HCT116 (cell line): ENCODE measurements around the gene ATP13A3. TPM values are rescaled to one million over a fixed set of nuclear protein-coding genes. Genes with fewer than 3 reads are reported as not detected.

Experiments
- ATAC-seq: fragments of 200-7000 bp; cut with Tn5 transposase; 2 replicates; pipeline ENCODE4 v1.9.1; 2020; ENCODE audit warnings: mild to moderate bottlenecking, moderate library complexity
- BruUV-seq: library from RNA; stranded (reverse); fragments of 400-500 nt; replicated peaks from 2 replicates; lab custom pipeline; 2021; lab: Mats Ljungman, UMichigan
- CTCF ChIA-PET: fragments of 300-600 bp; sonication (Branson Sonifier 250); formaldehyde crosslinking; loops from one replicate; lab custom pipeline; 2021; ENCODE audit warnings: antibody characterized with exemption; lab: Charles Lee
- POLR2A ChIA-PET: fragments of 300-600, 350-600 bp; sonication (Branson Sonifier 250); formaldehyde crosslinking; loops from one replicate; lab custom pipeline; 2021; ENCODE audit warnings: antibody characterized with exemption; lab: Charles Lee
- RAD21 ChIA-PET, 2 experiments: fragments of 300-600 bp; sonication (Branson Sonifier 250); formaldehyde crosslinking; loops; one replicate each; lab custom pipeline; 2023; ENCODE audit warnings: low total read pairs in 2 of 2; ENCODE audit not compliant: uncharacterized antibody in 2 of 2, unreplicated experiment in 2 of 2, low non-redundant PET in 1 of 2; lab: Charles Lee
- DNase-seq: peaks from one replicate; pipeline ENCODE4 v3.0.0-alpha.2; 2010; ENCODE audit warnings: low read depth, low spot score
- H2AFZ ChIP-seq: fragments of 200-600 bp; shearing (Covaris generic), sonication (generic); 2 replicates; pipeline ENCODE4 v1.6.1; 2017; ENCODE audit warnings: low read depth, mixed run types, mixed read lengths, antibody characterized with exemption, low read length; ENCODE audit not compliant: poor library complexity, severe bottlenecking
- H3K27ac ChIP-seq: 2 replicates; pipeline ENCODE4 v1.5.1; 2012; ENCODE audit warnings: low read depth, low read length
- H3K27me3 ChIP-seq: fragments of 200-600 bp; sonication (generic); 2 replicates; pipeline ENCODE4 v1.6.1; 2016; ENCODE audit warnings: mixed run types, low read length, mixed read lengths; ENCODE audit not compliant: insufficient read depth
- H3K36me3 ChIP-seq, 2 experiments: fragments of 200-500 bp in 1 of 2; fragments of 200-600 bp in 1 of 2; sonication (Bioruptor generic) in 1 of 2; sonication (generic) in 1 of 2; 2 replicates each; pipeline versions ENCODE4 v1.5.1 to v1.6.1; 2014 to 2016; ENCODE audit warnings: low read length in 2 of 2, inconsistent platforms in 1 of 2, mixed read lengths in 1 of 2, mixed run types in 1 of 2; ENCODE audit not compliant: insufficient read depth in 2 of 2, control insufficient read depth in 1 of 2
- H3K4me1 ChIP-seq, 2 experiments: fragments of 200-600 bp in 1 of 2; sonication (generic) in 1 of 2; 2 replicates each; pipeline versions ENCODE4 v1.5.1 to v1.6.1; 2012 to 2017; ENCODE audit warnings: low read length in 2 of 2, inconsistent platforms in 1 of 2, mild to moderate bottlenecking in 1 of 2, mixed read lengths in 1 of 2, mixed run types in 1 of 2, moderate library complexity in 1 of 2; ENCODE audit not compliant: insufficient read depth in 2 of 2, control insufficient read depth in 1 of 2
- H3K4me2 ChIP-seq: fragments of 200-600 bp; sonication (generic); 2 replicates; pipeline ENCODE4 v1.6.1; 2017; ENCODE audit warnings: mixed run types, low read length, mixed read lengths
- H3K4me3 ChIP-seq, 2 experiments: fragments of 200-600 bp in 1 of 2; sonication (generic) in 1 of 2; replicated peaks in 1 of 2; 2 replicates each; pipeline ENCODE4 v1.5.1; 2011 to 2016; ENCODE audit warnings: low read length in 2 of 2, control low read depth in 1 of 2, low read depth in 1 of 2, mild to moderate bottlenecking in 1 of 2, mixed read lengths in 1 of 2, mixed run types in 1 of 2
- H3K79me2 ChIP-seq: fragments of 200-600 bp; sonication (generic); 2 replicates; pipeline ENCODE4 v1.6.1; 2017; ENCODE audit warnings: mild to moderate bottlenecking, mixed run types, low read length, moderate library complexity, mixed read lengths; ENCODE audit not compliant: insufficient read depth
- H3K9ac ChIP-seq: fragments of 200-600 bp; sonication (generic); 2 replicates; pipeline ENCODE4 v1.6.1; 2016; ENCODE audit warnings: low read length, mixed read lengths
- H3K9me2 ChIP-seq: fragments of 200-600 bp; sonication (generic), shearing (Covaris generic); 2 replicates; pipeline ENCODE4 v1.6.1; 2017; ENCODE audit warnings: mixed run types, mild to moderate bottlenecking, moderate library complexity; ENCODE audit not compliant: insufficient read depth
- H3K9me3 ChIP-seq, 2 experiments: fragments of 200-500 bp in 1 of 2; fragments of 200-600 bp in 1 of 2; sonication (Bioruptor generic) in 1 of 2; sonication (generic) in 1 of 2; 2 replicates each; pipeline ENCODE4 v1.6.1; 2014 to 2017; ENCODE audit warnings: low read length in 2 of 2, mixed read lengths in 2 of 2, inconsistent platforms in 1 of 2, low read depth in 1 of 2, mild to moderate bottlenecking in 1 of 2, mixed run types in 1 of 2, moderate library complexity in 1 of 2; ENCODE audit not compliant: control insufficient read depth in 1 of 2, insufficient read depth in 1 of 2
- H4K20me1 ChIP-seq: fragments of 200-600 bp; sonication (generic), shearing (Covaris generic); 2 replicates; pipeline ENCODE4 v1.6.1; 2017; ENCODE audit warnings: mixed run types, mild to moderate bottlenecking, moderate library complexity; ENCODE audit not compliant: insufficient read depth
- CBX3 ChIP-seq: IDR thresholded peaks from 2 replicates; pipeline ENCODE4 v1.6.1; 2012; ENCODE audit warnings: low read depth
- CEBPB ChIP-seq: IDR thresholded peaks from 2 replicates; pipeline ENCODE4 v1.6.1; 2012; ENCODE audit warnings: low read depth
- ELF1 ChIP-seq: IDR thresholded peaks from 2 replicates; pipeline ENCODE4 v1.6.1; 2012; ENCODE audit warnings: low read depth, borderline replicate concordance
- EZH2 ChIP-seq: fragments of 200-600 bp; sonication (generic); IDR thresholded peaks from 2 replicates; pipeline ENCODE4 v1.6.1; 2017; ENCODE audit warnings: antibody characterized with exemption, mixed run types
- FOSL1 ChIP-seq: IDR thresholded peaks from 2 replicates; pipeline ENCODE4 v1.6.1; 2012; ENCODE audit warnings: low read depth
- JUND ChIP-seq: IDR thresholded peaks from 2 replicates; pipeline ENCODE4 v1.6.1; 2012
- POLR2AphosphoS5 ChIP-seq: IDR thresholded peaks from 2 replicates; pipeline ENCODE4 v1.6.1; 2011; ENCODE audit warnings: mild to moderate bottlenecking, low read depth, low read length, moderate library complexity
- SP1 ChIP-seq: IDR thresholded peaks from 2 replicates; pipeline ENCODE4 v1.6.1; 2012; ENCODE audit warnings: low read depth
- SRF ChIP-seq: IDR thresholded peaks from 2 replicates; pipeline ENCODE4 v1.6.1; 2012; ENCODE audit warnings: low read depth
- TCF7L2 ChIP-seq: IDR thresholded peaks from 2 replicates; pipeline ENCODE4 v1.7.0; 2011; ENCODE audit warnings: borderline replicate concordance, inconsistent platforms; ENCODE audit not compliant: insufficient read depth, insufficient read length; ENCODE audit errors: extremely low read depth
- YY1 ChIP-seq: IDR thresholded peaks from 2 replicates; pipeline ENCODE4 v1.6.1; 2011; ENCODE audit warnings: low read length, low read depth, moderate library complexity, mild to moderate bottlenecking; ENCODE audit not compliant: insufficient replicate concordance; ENCODE audit errors: extremely low read depth
- ZFX ChIP-seq: fragments of 450-650 bp; IDR thresholded peaks from 2 replicates; pipeline ENCODE4 v1.6.1; 2017
- intact Hi-C: fragments of 100-400 bp; cut with micrococcal nuclease; formaldehyde crosslinking; loops from 2 replicates; pipeline ENCODE4 v1.10.0; 2022
- total RNA-seq: library from RNA; stranded (reverse); gene quantifications from one replicate; pipeline ENCODE4 v1.2.1, GENCODE V29; 2021; ENCODE audit not compliant: unreplicated experiment
- TF ChIP-seq, protein P1 (sequence below): IDR thresholded peaks from 2 replicates; pipeline ENCODE4 v1.6.1; 2012; ENCODE audit warnings: low read depth
- TF ChIP-seq, protein P2 (sequence below): IDR thresholded peaks from 2 replicates; pipeline ENCODE4 v1.6.1; 2011; ENCODE audit warnings: mild to moderate bottlenecking, low read length, moderate library complexity; ENCODE audit not compliant: insufficient replicate concordance; ENCODE audit errors: extremely low read depth
- TF ChIP-seq, protein P3 (sequence below), 3 experiments: fragments of 200-600 bp in 1 of 3; sonication (generic) in 1 of 3; IDR thresholded peaks in 2 of 3; conservative IDR thresholded peaks in 1 of 3; 2 replicates each; pipeline ENCODE4 v1.5.1; 2012 to 2017; ENCODE audit warnings: low read depth in 2 of 3, low read length in 2 of 3, antibody characterized with exemption in 1 of 3, borderline replicate concordance in 1 of 3, control low read depth in 1 of 3, mild to moderate bottlenecking in 1 of 3, mixed read lengths in 1 of 3, mixed run types in 1 of 3, moderate library complexity in 1 of 3; ENCODE audit not compliant: insufficient read depth in 1 of 3

Gene ATP13A3
- total RNA-seq, 1 experiment from 2014 or later = 139 TPM

DNA sequence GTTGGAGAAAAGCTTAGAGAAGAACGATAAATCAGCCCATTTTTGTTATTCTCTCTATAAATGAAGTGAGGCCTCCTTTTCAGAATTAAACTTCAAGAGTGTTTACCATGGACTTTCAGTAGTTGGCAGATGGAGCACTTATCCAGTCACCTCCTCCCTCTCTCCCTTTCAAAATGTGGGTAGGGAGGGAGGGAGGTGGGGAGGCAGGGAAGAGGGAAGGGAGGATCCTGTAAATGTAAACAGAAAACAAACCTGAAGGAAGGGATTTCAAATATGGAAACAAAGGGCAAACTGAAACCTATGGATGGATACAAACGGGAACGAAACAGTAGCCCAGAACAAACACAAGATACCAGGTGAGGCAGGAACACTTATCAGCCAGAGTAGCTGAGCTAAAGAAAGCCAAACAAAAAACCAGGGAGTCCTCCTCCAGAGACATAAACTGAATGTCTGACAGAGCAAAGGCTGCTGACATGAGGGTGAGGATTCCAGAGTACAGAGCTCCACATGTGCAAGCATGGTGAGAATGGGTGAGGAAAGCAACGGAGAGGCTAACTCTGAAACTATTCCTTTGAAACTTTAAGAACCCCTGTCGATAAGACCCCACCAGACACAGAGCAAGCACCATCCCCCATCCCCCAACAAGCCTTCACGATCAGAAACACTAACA, 46.8 kb downstream of the ATP13A3 start:
- Histone ChIP-seq H3K27ac (no peak overlapping the region), H3K79me2 (peaks cover 15% of the 10 kb centered on the region), H3K4me3 (no peak overlapping the region), H3K9ac (no peak overlapping the region), H4K20me1 (peaks cover 5% of the 10 kb centered on the region; the same call in 1 of the 2 replicates), H3K9me2 (no peaks in the 10 kb centered on the region), H3K4me2 (no peak overlapping the region), H3K36me3 (peaks cover 38 to 58% of the 10 kb centered on the region in 2 experiments; a peak in 3 of 4 replicates), H3K4me1 (no peaks in the 10 kb centered on the region), H3K27me3 (no peaks in the 10 kb centered on the region), H3K9me3 (no peaks in the 10 kb centered on the region), H2AFZ (no peak overlapping the region)
- intact Hi-C loops = no loop called here
- DNase-seq (no peak), ATAC-seq (no peak)
- BruUV-seq = no TSS peak
- ChIA-PET POLR2A (no interaction called here), CTCF (no interaction called here), RAD21 (no interaction called here)
- TF ChIP-seq TCF7L2 = no peak
- TF ChIP-seq CBX3 = no peak
- TF ChIP-seq SP1 = no peak
- no peak for TF ChIP-seq JUND
- TF ChIP-seq, protein P1, sequence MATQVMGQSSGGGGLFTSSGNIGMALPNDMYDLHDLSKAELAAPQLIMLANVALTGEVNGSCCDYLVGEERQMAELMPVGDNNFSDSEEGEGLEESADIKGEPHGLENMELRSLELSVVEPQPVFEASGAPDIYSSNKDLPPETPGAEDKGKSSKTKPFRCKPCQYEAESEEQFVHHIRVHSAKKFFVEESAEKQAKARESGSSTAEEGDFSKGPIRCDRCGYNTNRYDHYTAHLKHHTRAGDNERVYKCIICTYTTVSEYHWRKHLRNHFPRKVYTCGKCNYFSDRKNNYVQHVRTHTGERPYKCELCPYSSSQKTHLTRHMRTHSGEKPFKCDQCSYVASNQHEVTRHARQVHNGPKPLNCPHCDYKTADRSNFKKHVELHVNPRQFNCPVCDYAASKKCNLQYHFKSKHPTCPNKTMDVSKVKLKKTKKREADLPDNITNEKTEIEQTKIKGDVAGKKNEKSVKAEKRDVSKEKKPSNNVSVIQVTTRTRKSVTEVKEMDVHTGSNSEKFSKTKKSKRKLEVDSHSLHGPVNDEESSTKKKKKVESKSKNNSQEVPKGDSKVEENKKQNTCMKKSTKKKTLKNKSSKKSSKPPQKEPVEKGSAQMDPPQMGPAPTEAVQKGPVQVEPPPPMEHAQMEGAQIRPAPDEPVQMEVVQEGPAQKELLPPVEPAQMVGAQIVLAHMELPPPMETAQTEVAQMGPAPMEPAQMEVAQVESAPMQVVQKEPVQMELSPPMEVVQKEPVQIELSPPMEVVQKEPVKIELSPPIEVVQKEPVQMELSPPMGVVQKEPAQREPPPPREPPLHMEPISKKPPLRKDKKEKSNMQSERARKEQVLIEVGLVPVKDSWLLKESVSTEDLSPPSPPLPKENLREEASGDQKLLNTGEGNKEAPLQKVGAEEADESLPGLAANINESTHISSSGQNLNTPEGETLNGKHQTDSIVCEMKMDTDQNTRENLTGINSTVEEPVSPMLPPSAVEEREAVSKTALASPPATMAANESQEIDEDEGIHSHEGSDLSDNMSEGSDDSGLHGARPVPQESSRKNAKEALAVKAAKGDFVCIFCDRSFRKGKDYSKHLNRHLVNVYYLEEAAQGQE = no peak
- TF ChIP-seq POLR2AphosphoS5 = no peak
- no peak for TF ChIP-seq ELF1
- no peak for TF ChIP-seq FOSL1
- TF ChIP-seq CEBPB = no peak
- TF ChIP-seq, protein P2, sequence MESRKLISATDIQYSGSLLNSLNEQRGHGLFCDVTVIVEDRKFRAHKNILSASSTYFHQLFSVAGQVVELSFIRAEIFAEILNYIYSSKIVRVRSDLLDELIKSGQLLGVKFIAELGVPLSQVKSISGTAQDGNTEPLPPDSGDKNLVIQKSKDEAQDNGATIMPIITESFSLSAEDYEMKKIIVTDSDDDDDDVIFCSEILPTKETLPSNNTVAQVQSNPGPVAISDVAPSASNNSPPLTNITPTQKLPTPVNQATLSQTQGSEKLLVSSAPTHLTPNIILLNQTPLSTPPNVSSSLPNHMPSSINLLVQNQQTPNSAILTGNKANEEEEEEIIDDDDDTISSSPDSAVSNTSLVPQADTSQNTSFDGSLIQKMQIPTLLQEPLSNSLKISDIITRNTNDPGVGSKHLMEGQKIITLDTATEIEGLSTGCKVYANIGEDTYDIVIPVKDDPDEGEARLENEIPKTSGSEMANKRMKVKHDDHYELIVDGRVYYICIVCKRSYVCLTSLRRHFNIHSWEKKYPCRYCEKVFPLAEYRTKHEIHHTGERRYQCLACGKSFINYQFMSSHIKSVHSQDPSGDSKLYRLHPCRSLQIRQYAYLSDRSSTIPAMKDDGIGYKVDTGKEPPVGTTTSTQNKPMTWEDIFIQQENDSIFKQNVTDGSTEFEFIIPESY = no peak
- TF ChIP-seq SRF = no peak
- TF ChIP-seq EZH2 = no peak
- TF ChIP-seq, protein P3, sequence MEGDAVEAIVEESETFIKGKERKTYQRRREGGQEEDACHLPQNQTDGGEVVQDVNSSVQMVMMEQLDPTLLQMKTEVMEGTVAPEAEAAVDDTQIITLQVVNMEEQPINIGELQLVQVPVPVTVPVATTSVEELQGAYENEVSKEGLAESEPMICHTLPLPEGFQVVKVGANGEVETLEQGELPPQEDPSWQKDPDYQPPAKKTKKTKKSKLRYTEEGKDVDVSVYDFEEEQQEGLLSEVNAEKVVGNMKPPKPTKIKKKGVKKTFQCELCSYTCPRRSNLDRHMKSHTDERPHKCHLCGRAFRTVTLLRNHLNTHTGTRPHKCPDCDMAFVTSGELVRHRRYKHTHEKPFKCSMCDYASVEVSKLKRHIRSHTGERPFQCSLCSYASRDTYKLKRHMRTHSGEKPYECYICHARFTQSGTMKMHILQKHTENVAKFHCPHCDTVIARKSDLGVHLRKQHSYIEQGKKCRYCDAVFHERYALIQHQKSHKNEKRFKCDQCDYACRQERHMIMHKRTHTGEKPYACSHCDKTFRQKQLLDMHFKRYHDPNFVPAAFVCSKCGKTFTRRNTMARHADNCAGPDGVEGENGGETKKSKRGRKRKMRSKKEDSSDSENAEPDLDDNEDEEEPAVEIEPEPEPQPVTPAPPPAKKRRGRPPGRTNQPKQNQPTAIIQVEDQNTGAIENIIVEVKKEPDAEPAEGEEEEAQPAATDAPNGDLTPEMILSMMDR (IDR thresholded peaks at IDR 0.05 in 2 of 3, conservative IDR thresholded peaks at IDR 0.05 in 1 of 3; ENCODE audit: borderline replicate concordance in 1 of 3, insufficient read depth in 1 of 3, low read depth in 2 of 3, low read length in 2 of 3) = no peak
- no peak for TF ChIP-seq YY1
- TF ChIP-seq ZFX = no peak
